BE2C (cell line): Measurements from ENCODE around the gene FAM13A.

ENCODE experiments used
- DNase-seq: peaks from one replicate; pipeline ENCODE4 v3.0.0-alpha.2; 2020
- H3K27me3 ChIP-seq: fragments of 250-450 bp; sonication (Bioruptor Pico); 2 replicates; pipeline ENCODE4 v1.5.1; 2020; ENCODE audit warnings: mild to moderate bottlenecking
- H3K36me3 ChIP-seq: fragments of 250-450 bp; sonication (Bioruptor Pico); 2 replicates; pipeline ENCODE4 v1.5.1; 2020; ENCODE audit warnings: mild to moderate bottlenecking
- H3K4me1 ChIP-seq: fragments of 250-450 bp; sonication (Bioruptor Pico); 2 replicates; pipeline ENCODE4 v1.5.1; 2020
- H3K4me3 ChIP-seq: 2 replicates; pipeline ENCODE4 v1.5.1; 2011; ENCODE audit warnings: low read depth, low read length
- H3K9me3 ChIP-seq: fragments of 250-450 bp; sonication (Bioruptor Pico); 2 replicates; pipeline ENCODE4 v1.5.1; 2020
- TF ChIP-seq, protein P1 (sequence below): IDR thresholded peaks from 2 replicates; pipeline ENCODE4 v1.5.1; 2012; ENCODE audit warnings: mild to moderate bottlenecking, low read depth, low read length

FAM13A gene

DNA sequence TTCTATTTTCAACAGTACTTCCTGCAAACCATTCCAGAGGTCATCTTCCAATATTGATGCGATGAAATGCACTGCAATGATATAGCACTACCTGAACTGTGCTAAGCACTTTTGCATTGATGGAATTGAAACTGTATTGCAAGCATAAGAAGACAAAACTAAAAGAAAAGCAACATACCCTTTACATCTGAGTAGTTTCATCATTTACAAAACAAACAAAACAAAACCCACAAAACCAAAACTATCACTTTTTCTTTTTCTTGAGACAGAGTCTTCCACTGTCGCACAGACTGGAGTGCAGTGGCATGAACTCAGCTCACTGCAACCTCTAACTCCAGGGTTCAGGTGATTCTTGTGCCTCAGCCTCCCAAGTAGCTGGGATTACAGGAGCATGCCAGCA is 239.2 kb downstream of the FAM13A start:
- H3K4me1 ChIP-seq = peaks cover 15% of the 10 kb centered on the region

DNA sequence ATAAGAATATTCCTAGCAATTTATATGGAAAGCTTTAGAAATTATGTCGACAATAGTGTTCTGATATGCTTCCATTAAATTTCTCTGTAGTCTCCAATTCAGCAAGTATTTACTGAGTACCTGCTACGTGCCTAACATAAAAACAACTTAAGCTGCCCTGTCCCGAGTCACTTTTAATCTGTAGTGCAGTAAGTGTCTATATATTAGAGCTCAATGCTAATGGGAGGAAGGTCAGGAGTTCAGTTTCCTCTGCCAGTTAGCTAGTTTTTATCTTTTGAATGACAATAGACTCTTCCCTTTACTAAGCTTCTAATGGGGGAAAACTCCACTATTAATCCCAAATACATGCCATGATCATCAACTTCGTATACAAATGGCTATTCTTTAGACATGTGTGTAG is 240.6 kb downstream of the FAM13A start:
- no peaks in the 10 kb centered on the region; the same call in 1 of the 2 replicates for H3K36me3 ChIP-seq
- DNase-seq = no peak
- TF ChIP-seq, protein P1, sequence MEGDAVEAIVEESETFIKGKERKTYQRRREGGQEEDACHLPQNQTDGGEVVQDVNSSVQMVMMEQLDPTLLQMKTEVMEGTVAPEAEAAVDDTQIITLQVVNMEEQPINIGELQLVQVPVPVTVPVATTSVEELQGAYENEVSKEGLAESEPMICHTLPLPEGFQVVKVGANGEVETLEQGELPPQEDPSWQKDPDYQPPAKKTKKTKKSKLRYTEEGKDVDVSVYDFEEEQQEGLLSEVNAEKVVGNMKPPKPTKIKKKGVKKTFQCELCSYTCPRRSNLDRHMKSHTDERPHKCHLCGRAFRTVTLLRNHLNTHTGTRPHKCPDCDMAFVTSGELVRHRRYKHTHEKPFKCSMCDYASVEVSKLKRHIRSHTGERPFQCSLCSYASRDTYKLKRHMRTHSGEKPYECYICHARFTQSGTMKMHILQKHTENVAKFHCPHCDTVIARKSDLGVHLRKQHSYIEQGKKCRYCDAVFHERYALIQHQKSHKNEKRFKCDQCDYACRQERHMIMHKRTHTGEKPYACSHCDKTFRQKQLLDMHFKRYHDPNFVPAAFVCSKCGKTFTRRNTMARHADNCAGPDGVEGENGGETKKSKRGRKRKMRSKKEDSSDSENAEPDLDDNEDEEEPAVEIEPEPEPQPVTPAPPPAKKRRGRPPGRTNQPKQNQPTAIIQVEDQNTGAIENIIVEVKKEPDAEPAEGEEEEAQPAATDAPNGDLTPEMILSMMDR = no peak
- H3K27me3 ChIP-seq = no peaks in the 10 kb centered on the region
- H3K4me1 ChIP-seq = peaks cover 15% of the 10 kb centered on the region
- H3K4me3 ChIP-seq = no peak overlapping the region
- no peaks in the 10 kb centered on the region for H3K9me3 ChIP-seq

More for the DNA sequence above, 239.2 kb downstream of the FAM13A start:
- no peaks in the 10 kb centered on the region for H3K9me3 ChIP-seq
- no peaks in the 10 kb centered on the region for H3K27me3 ChIP-seq
- TF ChIP-seq, protein P1 = no peak
- H3K36me3 ChIP-seq = no peaks in the 10 kb centered on the region
- no peak overlapping the region for H3K4me3 ChIP-seq
- DNase-seq = no peak

GRCh38 chr4:88814043-88814617 is 242.9 kb downstream of the FAM13A start:
- TF ChIP-seq, protein P1 = no peak
- H3K36me3 ChIP-seq = no peaks in the 10 kb centered on the region; the same call in 1 of the 2 replicates
- H3K4me1 ChIP-seq = peaks cover 16% of the 10 kb centered on the region
- no peak overlapping the region for H3K4me3 ChIP-seq
- H3K27me3 ChIP-seq = no peaks in the 10 kb centered on the region
- no peak for DNase-seq
- no peaks in the 10 kb centered on the region for H3K9me3 ChIP-seq

GRCh38 chr4:88813013-88813412 is 244.0 kb downstream of the FAM13A start:
- TF ChIP-seq, protein P1 = no peak
- DNase-seq = no peak
- peaks cover 16% of the 10 kb centered on the region for H3K4me1 ChIP-seq
- H3K9me3 ChIP-seq = no peaks in the 10 kb centered on the region
- no peaks in the 10 kb centered on the region; the same call in 1 of the 2 replicates for H3K36me3 ChIP-seq
- H3K4me3 ChIP-seq = no peak overlapping the region
- no peaks in the 10 kb centered on the region for H3K27me3 ChIP-seq

DNA sequence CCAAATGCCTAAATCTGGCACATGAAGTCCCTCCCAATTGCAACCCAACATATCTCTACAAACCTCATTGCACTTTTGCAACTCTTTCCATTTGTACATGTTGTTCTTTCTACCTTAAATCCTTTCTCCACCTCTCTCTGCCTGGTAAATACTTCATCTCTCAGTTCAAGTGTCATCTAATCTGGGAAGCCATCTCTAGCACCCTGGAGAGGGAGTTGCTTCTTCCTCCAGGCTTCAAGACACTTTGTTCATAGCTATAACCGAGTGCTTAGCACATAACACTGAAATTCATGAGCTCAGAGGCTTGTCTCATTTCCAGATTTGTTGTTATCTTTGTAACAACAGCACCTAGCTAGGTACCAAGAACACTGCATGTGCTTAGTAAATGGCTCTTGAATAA is 244.6 kb downstream of the FAM13A start:
- Histone ChIP-seq H3K36me3 (no peaks in the 10 kb centered on the region; the same call in 1 of the 2 replicates), H3K4me3 (no peak overlapping the region), H3K4me1 (peaks cover 20% of the 10 kb centered on the region), H3K9me3 (no peaks in the 10 kb centered on the region), H3K27me3 (no peaks in the 10 kb centered on the region)
- no peak for DNase-seq
- TF ChIP-seq, protein P1 = no peak

- H3K9me3 ChIP-seq = no peaks in the 10 kb centered on the region
- no peaks in the 10 kb centered on the region for H3K27me3 ChIP-seq
- TF ChIP-seq, protein P1 = no peak
- H3K36me3 ChIP-seq = no peaks in the 10 kb centered on the region; the same call in 1 of the 2 replicates
- no peak overlapping the region for H3K4me3 ChIP-seq
- DNase-seq = no peak
- peaks cover 21% of the 10 kb centered on the region for H3K4me1 ChIP-seq
These were observed 245.1 kb downstream of the FAM13A start for GRCh38 chr4:88811904-88812303.
